Measurements from ENCODE around the gene LCN1. TPM values are rescaled to one million over a fixed set of nuclear protein-coding genes. Genes with fewer than 3 reads are reported as not detected.

Gene LCN1
- total RNA-seq, 1 experiment from 2014 or later = not detected

GRCh38 chr9:135522137-135522877 lies 1.1 kb downstream of the LCN1 start:
- BruUV-seq (replicated peaks) = no TSS peak
- POLR2A ChIA-PET (ENCODE audit: unreplicated experiment) = no interaction called here

GRCh38 chr9:135522931-135523330 lies 1.7 kb downstream of the LCN1 start:
- no TSS peak for BruUV-seq (replicated peaks)
- no peaks in the 10 kb centered on the region for H4K20me1 ChIP-seq (ENCODE audit: low read length)
- no peaks in the 10 kb centered on the region for H3K4me1 ChIP-seq (ENCODE audit: insufficient read depth, low read length)
- H3K79me2 ChIP-seq (ENCODE audit: low read length) = no peaks in the 10 kb centered on the region
- no peak overlapping the region for H3K27ac ChIP-seq (ENCODE audit: low read length)
- no peaks in the 10 kb centered on the region for H3K36me3 ChIP-seq (ENCODE audit: low read depth, low read length)
- no peaks in the 10 kb centered on the region for H3F3A ChIP-seq (ENCODE audit: low read length, unreplicated experiment)
- ChIA-PET POLR2A (ENCODE audit: unreplicated experiment) (no interaction called here), CTCF (no interaction called here)
- H2AFZ ChIP-seq (ENCODE audit: low read length) = no peak overlapping the region
- DNase-seq (no peak), ATAC-seq (no peak)
- TF ChIP-seq CTCF (conservative IDR thresholded peaks at IDR 0.05; ENCODE audit: low read depth, low read length) = no peak
- TF ChIP-seq EZH2 (IDR thresholded peaks at IDR 0.05; ENCODE audit: low read length, unreplicated experiment) = no peak
- no peak for TF ChIP-seq EZH2phosphoT487 (IDR thresholded peaks at IDR 0.05; ENCODE audit: borderline replicate concordance, low read length)
- H3K9ac ChIP-seq (ENCODE audit: low read length) = no peak overlapping the region
- no peaks in the 10 kb centered on the region for H3K27me3 ChIP-seq (ENCODE audit: low read length)
- intact Hi-C loops (cut with micrococcal nuclease) = no loop called here
- no peaks in the 10 kb centered on the region for H3K9me3 ChIP-seq (ENCODE audit: low read length)
- H3K4me3 ChIP-seq (ENCODE audit: low read length) = no peak overlapping the region
- H3K9me2 ChIP-seq (replicated peaks; ENCODE audit: low read length) = no peaks in the 10 kb centered on the region
- H3K4me2 ChIP-seq (ENCODE audit: low read length) = no peak overlapping the region

More at GRCh38 chr9:135522137-135522877, 1.1 kb downstream of the LCN1 start:
- no peaks in the 10 kb centered on the region for H3K27me3 ChIP-seq (ENCODE audit: low read length)
- H3F3A ChIP-seq (ENCODE audit: low read length, unreplicated experiment) = no peaks in the 10 kb centered on the region
- H3K9me2 ChIP-seq (replicated peaks; ENCODE audit: low read length) = no peaks in the 10 kb centered on the region
- H4K20me1 ChIP-seq (ENCODE audit: low read length) = no peaks in the 10 kb centered on the region
- H3K4me3 ChIP-seq (ENCODE audit: low read length) = no peak overlapping the region
- H3K9ac ChIP-seq (ENCODE audit: low read length) = no peak overlapping the region
- H2AFZ ChIP-seq (ENCODE audit: low read length) = no peak overlapping the region
- intact Hi-C loops (cut with micrococcal nuclease) = no loop called here
- CTCF ChIA-PET = no interaction called here
- H3K79me2 ChIP-seq (ENCODE audit: low read length) = no peaks in the 10 kb centered on the region
- no peaks in the 10 kb centered on the region for H3K9me3 ChIP-seq (ENCODE audit: low read length)
- no peak overlapping the region for H3K27ac ChIP-seq (ENCODE audit: low read length)
- TF ChIP-seq CTCF (conservative IDR thresholded peaks at IDR 0.05; ENCODE audit: low read depth, low read length) (no peak), EZH2phosphoT487 (IDR thresholded peaks at IDR 0.05; ENCODE audit: borderline replicate concordance, low read length) (no peak)
- DNase-seq = no peak
- no peaks in the 10 kb centered on the region for H3K36me3 ChIP-seq (ENCODE audit: low read depth, low read length)
- H3K4me2 ChIP-seq (ENCODE audit: low read length) = no peak overlapping the region
- H3K4me1 ChIP-seq (ENCODE audit: insufficient read depth, low read length) = no peaks in the 10 kb centered on the region
- ATAC-seq = no peak

GRCh38 chr9:135523521-135524129 lies 2.4 kb downstream of the LCN1 start:
- Histone ChIP-seq H3K9ac (ENCODE audit: low read length) (no peak overlapping the region), H3K4me2 (ENCODE audit: low read length) (no peak overlapping the region), H3F3A (ENCODE audit: low read length, unreplicated experiment) (no peaks in the 10 kb centered on the region), H3K79me2 (ENCODE audit: low read length) (no peaks in the 10 kb centered on the region), H3K36me3 (ENCODE audit: low read depth, low read length) (no peaks in the 10 kb centered on the region), H4K20me1 (ENCODE audit: low read length) (no peaks in the 10 kb centered on the region), H3K27me3 (ENCODE audit: low read length) (no peaks in the 10 kb centered on the region), H3K9me2 (replicated peaks; ENCODE audit: low read length) (no peaks in the 10 kb centered on the region), H2AFZ (ENCODE audit: low read length) (no peak overlapping the region), H3K4me3 (ENCODE audit: low read length) (no peak overlapping the region), H3K27ac (ENCODE audit: low read length) (no peak overlapping the region), H3K9me3 (ENCODE audit: low read length) (no peaks in the 10 kb centered on the region), H3K4me1 (ENCODE audit: insufficient read depth, low read length) (no peaks in the 10 kb centered on the region)
- ChIA-PET POLR2A (ENCODE audit: unreplicated experiment) (no interaction called here), CTCF (no interaction called here)
- BruUV-seq (replicated peaks) = no TSS peak
- TF ChIP-seq EZH2phosphoT487 (IDR thresholded peaks at IDR 0.05; ENCODE audit: borderline replicate concordance, low read length) (no peak), CTCF (conservative IDR thresholded peaks at IDR 0.05; ENCODE audit: low read depth, low read length) (no peak), EZH2 (IDR thresholded peaks at IDR 0.05; ENCODE audit: low read length, unreplicated experiment) (no peak)
- intact Hi-C loops (cut with micrococcal nuclease) = no loop called here
- ATAC-seq (no peak), DNase-seq (no peak)

All from PC-3 (cell line).